GM23338 (cell line): ENCODE results near the gene PAQR6. TPM values are rescaled to one million over a fixed set of nuclear protein-coding genes. Genes with fewer than 3 reads are reported as not detected.

ENCODE experiments used
- ATAC-seq: fragments of 200-7000 bp; cut with Tn5 transposase; 3 replicates; pipeline ENCODE4 v1.9.1; 2020
- DNase-seq: peaks from one replicate; pipeline ENCODE4 v3.0.0-alpha.2; 2015; ENCODE audit warnings: low spot score
- H2AFZ ChIP-seq: fragments of 200-600 bp; sonication (generic); 2 replicates; pipeline ENCODE4 v1.8.0; 2016; ENCODE audit warnings: antibody characterized with exemption, mild to moderate bottlenecking, moderate library complexity
- H3F3A ChIP-seq: fragments of 200-600 bp; sonication (generic); replicated peaks from 2 replicates; pipeline ENCODE4 v1.8.0; 2017; ENCODE audit warnings: antibody characterized with exemption, mixed run types, low read depth
- H3K27ac ChIP-seq: fragments of 200-600 bp; sonication (generic); 2 replicates; pipeline ENCODE4 v1.6.1; 2016; ENCODE audit warnings: low read depth
- H3K27me3 ChIP-seq: fragments of 200-600 bp; sonication (generic); 2 replicates; pipeline ENCODE4 v1.8.0; 2016; ENCODE audit warnings: mild to moderate bottlenecking, mixed run types, moderate library complexity; ENCODE audit not compliant: insufficient read depth
- H3K36me3 ChIP-seq: fragments of 200-600 bp; sonication (generic); 2 replicates; pipeline ENCODE4 v1.8.0; 2016; ENCODE audit warnings: mild to moderate bottlenecking; ENCODE audit not compliant: insufficient read depth
- H3K4me1 ChIP-seq: fragments of 200-600 bp; sonication (generic); 2 replicates; pipeline ENCODE4 v1.8.0; 2016; ENCODE audit warnings: mild to moderate bottlenecking, moderate library complexity; ENCODE audit not compliant: insufficient read depth
- H3K4me2 ChIP-seq: fragments of 200-600 bp; sonication (generic); 2 replicates; pipeline ENCODE4 v1.7.1; 2017; ENCODE audit warnings: mixed run types
- H3K4me3 ChIP-seq: fragments of 200-600 bp; sonication (generic); 2 replicates; pipeline ENCODE4 v1.6.1; 2016; ENCODE audit warnings: mixed run types
- H3K79me2 ChIP-seq: fragments of 200-600 bp; sonication (generic); replicated peaks from 2 replicates; pipeline ENCODE4 v1.8.0; 2017; ENCODE audit warnings: mild to moderate bottlenecking; ENCODE audit not compliant: insufficient read depth
- H3K9me2 ChIP-seq: fragments of 200-600 bp; sonication (generic); 2 replicates; pipeline ENCODE4 v1.8.0; 2017; ENCODE audit not compliant: insufficient read depth
- H4K20me1 ChIP-seq: fragments of 200-600 bp; sonication (generic); replicated peaks from 2 replicates; pipeline ENCODE4 v1.8.0; 2017; ENCODE audit warnings: mild to moderate bottlenecking; ENCODE audit not compliant: insufficient read depth
- H3K27ac Mint-ChIP-seq: 2 replicates; pipeline ENCODE4 v1.8.0; 2020; ENCODE audit warnings: inconsistent platforms, mild to moderate bottlenecking, moderate library complexity, mixed read lengths
- H3K27me3 Mint-ChIP-seq: 3 replicates; pipeline ENCODE4 v1.8.0; 2022; ENCODE audit warnings: low read depth, mild to moderate bottlenecking, moderate library complexity, mixed read lengths, inconsistent platforms; ENCODE audit not compliant: insufficient read depth, poor library complexity
- H3K36me3 Mint-ChIP-seq: 3 replicates; pipeline ENCODE4 v1.8.0; 2021; ENCODE audit warnings: low read depth, mild to moderate bottlenecking, inconsistent platforms, moderate library complexity, mixed read lengths
- H3K4me1 Mint-ChIP-seq: 3 replicates; pipeline ENCODE4 v1.8.0; 2020; ENCODE audit warnings: mild to moderate bottlenecking, inconsistent platforms, mixed read lengths
- H3K4me3 Mint-ChIP-seq: 3 replicates; pipeline ENCODE4 v1.8.0; 2021; ENCODE audit warnings: moderate library complexity, mild to moderate bottlenecking, inconsistent platforms, mixed read lengths
- H3K9me3 Mint-ChIP-seq: 3 replicates; pipeline ENCODE4 v1.8.0; 2020; ENCODE audit warnings: moderate library complexity, mild to moderate bottlenecking, inconsistent platforms, mixed read lengths
- CREB1 ChIP-seq: fragments of 250-450 bp; sonication (Bioruptor Pico); IDR thresholded peaks from 2 replicates; pipeline ENCODE4 v1.5.0; 2020; ENCODE audit warnings: low read depth, mild to moderate bottlenecking, moderate library complexity
- CTCF ChIP-seq, 2 experiments: fragments of 200-600 bp in 1 of 2; sonication (generic) in 1 of 2; conservative IDR thresholded peaks; 2 replicates each; pipeline versions ENCODE4 v1.5.1 to v1.6.1; 2016 to 2017; ENCODE audit warnings: antibody characterized with exemption in 2 of 2, low read depth in 2 of 2, mild to moderate bottlenecking in 2 of 2, moderate library complexity in 1 of 2
- ETS1 ChIP-seq: IDR thresholded peaks from 2 replicates; pipeline ENCODE4 v1.6.1; 2016; ENCODE audit warnings: antibody characterized with exemption
- EZH2 ChIP-seq: fragments of 200-600 bp; sonication (generic); IDR thresholded peaks from one replicate; pipeline ENCODE4 v1.8.0; 2017; ENCODE audit warnings: antibody characterized with exemption, mild to moderate bottlenecking, low read depth; ENCODE audit not compliant: unreplicated experiment
- EZH2phosphoT487 ChIP-seq: fragments of 200-600 bp; sonication (generic); IDR thresholded peaks from one replicate; pipeline ENCODE4 v1.8.1; 2018; ENCODE audit warnings: antibody characterized with exemption; ENCODE audit not compliant: unreplicated experiment
- JUNB ChIP-seq: IDR thresholded peaks from one replicate; pipeline ENCODE4 v1.6.1; 2016; ENCODE audit warnings: antibody characterized with exemption; ENCODE audit not compliant: unreplicated experiment
- NANOG ChIP-seq: IDR thresholded peaks from 2 replicates; pipeline ENCODE4 v1.6.1; 2016; ENCODE audit warnings: antibody characterized with exemption, borderline replicate concordance
- POLR2AphosphoS5 ChIP-seq: IDR thresholded peaks from 2 replicates; pipeline ENCODE4 v1.6.1; 2016; ENCODE audit warnings: antibody characterized with exemption, low read depth
- REST ChIP-seq: IDR thresholded peaks from one replicate; pipeline ENCODE4 v1.6.1; 2018; ENCODE audit warnings: antibody characterized with exemption; ENCODE audit not compliant: unreplicated experiment
- STAT1 ChIP-seq: IDR thresholded peaks from one replicate; pipeline ENCODE4 v1.6.1; 2016; ENCODE audit warnings: antibody characterized with exemption; ENCODE audit not compliant: unreplicated experiment
- ZNF114 ChIP-seq: fragments of 250-450 bp; sonication (Bioruptor Pico); IDR thresholded peaks from 2 replicates; pipeline ENCODE4 v1.5.0; 2020; ENCODE audit warnings: mild to moderate bottlenecking, moderate library complexity
- ZNF331 ChIP-seq: fragments of 250-450 bp; sonication (Bioruptor Pico); IDR thresholded peaks from 2 replicates; pipeline ENCODE4 v1.5.0; 2020; ENCODE audit warnings: low read depth, mild to moderate bottlenecking, moderate library complexity
- ZNF462 ChIP-seq: fragments of 250-450 bp; sonication (Bioruptor Pico); IDR thresholded peaks from 2 replicates; pipeline ENCODE4 v1.5.0; 2020; ENCODE audit warnings: mild to moderate bottlenecking, moderate library complexity
- polyA plus RNA-seq: library from polyadenylated mRNA; unstranded; fragments of >200 nt; fragmentation: Nextera tagmentation; extraction: Ambion mirVana; gene quantifications from 2 replicates; pipeline ENCODE4 v1.2.1, GENCODE V29; 2016
- total RNA-seq: library from RNA; depleted of rRNA; stranded (reverse); fragments of >200 nt; shearing (Covaris generic); gene quantifications from 2 replicates; pipeline ENCODE4 v1.2.3, GENCODE V29; 2014

Gene PAQR6
- total and polyA plus RNA-seq, 2 experiments from 2014 or later, result 2.4 to 4.2 TPM

GRCh38 chr1:156221986-156222692 is 25.7 kb downstream of the PAQR6 start:
- Histone ChIP-seq H4K20me1 (peaks cover 14% of the 10 kb centered on the region; the same call in 1 of the 2 replicates), H2AFZ (no peak overlapping the region), H3K27me3 (no peaks in the 10 kb centered on the region), H3K4me1 (no peaks in the 10 kb centered on the region), H3K4me2 (no peak overlapping the region), H3K27ac (no peak overlapping the region), H3K4me3 (no peak overlapping the region), H3K36me3 (peaks cover 17% of the 10 kb centered on the region; the same call in 1 of the 2 replicates), H3K9me2 (no peaks in the 10 kb centered on the region), H3K79me2 (peaks cover 37% of the 10 kb centered on the region), H3F3A (peaks cover 14% of the 10 kb centered on the region; the same call in 1 of the 2 replicates)
- DNase-seq, result no peak
- Mint-ChIP-seq H3K4me3 (no peak overlapping the region; the same call in 2 of the 3 replicates), H3K36me3 (peaks cover 59% of the 10 kb centered on the region), H3K9me3 (no peaks in the 10 kb centered on the region), H3K27me3 (peaks cover 1% of the 10 kb centered on the region), H3K27ac (no peak overlapping the region), H3K4me1 (peaks cover 4% of the 10 kb centered on the region; the same call in 2 of the 3 replicates)
- no peak for ATAC-seq
- TF ChIP-seq NANOG (no peak), STAT1 (no peak), REST (no peak), EZH2phosphoT487 (no peak), POLR2AphosphoS5 (no peak), ZNF114 (CRISPR knock-in tag) (no peak), CREB1 (CRISPR knock-in tag) (no peak), ETS1 (no peak), EZH2 (no peak), ZNF462 (CRISPR knock-in tag) (no peak), JUNB (no peak), ZNF331 (no peak), CTCF (conservative IDR thresholded peaks at IDR 0.05; ENCODE audit: low read depth in 2 of 2) (no peak)
